NB4 (cell line): ENCODE results near the gene CCR7.
"Not testable (repeated sequence)": the region's sequence is repeated elsewhere in the genome, so short reads cannot be mapped to it uniquely, and the experiment has no call there.

ENCODE experiments used
- DNase-seq: peaks from one replicate; pipeline ENCODE4 v3.0.0; 2010; ENCODE audit warnings: low read depth
- H3K4me3 ChIP-seq: one replicate; pipeline ENCODE4 v1.5.1; 2011; ENCODE audit warnings: mild to moderate bottlenecking, low read depth, low read length, moderate library complexity
- MYC ChIP-seq: IDR thresholded peaks from 2 replicates; pipeline ENCODE4 v1.6.1; 2011; ENCODE audit warnings: low read depth, low read length
- POLR2A ChIP-seq: IDR thresholded peaks from 2 replicates; pipeline ENCODE4 v1.6.1; 2011; ENCODE audit warnings: mild to moderate bottlenecking; ENCODE audit not compliant: insufficient read length; ENCODE audit errors: extremely low read depth
- TF ChIP-seq, protein P1 (sequence below): IDR thresholded peaks from 2 replicates; pipeline ENCODE4 v1.6.1; 2011; ENCODE audit warnings: low read depth, low read length
- TF ChIP-seq, protein P2 (sequence below): IDR thresholded peaks from one replicate; pipeline ENCODE4 v1.5.1; 2012; ENCODE audit warnings: low read depth, low read length

Gene CCR7

DNA sequence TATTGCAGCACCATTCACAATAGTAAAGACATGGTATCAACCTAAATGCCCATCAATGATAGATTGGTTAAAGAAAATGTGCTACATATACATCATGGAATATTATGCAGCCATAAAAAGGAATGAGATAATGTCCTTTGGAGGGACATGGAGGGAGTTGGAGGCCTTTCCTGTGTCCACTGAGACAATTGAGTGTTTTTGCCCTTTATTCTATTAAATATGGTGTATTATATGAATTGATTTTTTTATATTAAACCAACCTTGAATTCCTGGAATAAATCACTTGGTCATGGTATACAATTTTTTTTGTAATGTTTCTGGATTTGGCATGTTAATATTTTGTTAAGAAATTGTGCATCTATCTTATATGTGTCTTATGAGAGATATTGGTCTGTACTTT is 9.0 kb upstream of the CCR7 start:
- no peak for DNase-seq
- H3K4me3 ChIP-seq: no peak overlapping the region
- TF ChIP-seq, protein P1, sequence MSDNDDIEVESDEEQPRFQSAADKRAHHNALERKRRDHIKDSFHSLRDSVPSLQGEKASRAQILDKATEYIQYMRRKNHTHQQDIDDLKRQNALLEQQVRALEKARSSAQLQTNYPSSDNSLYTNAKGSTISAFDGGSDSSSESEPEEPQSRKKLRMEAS: no peak
- TF ChIP-seq, protein P2, sequence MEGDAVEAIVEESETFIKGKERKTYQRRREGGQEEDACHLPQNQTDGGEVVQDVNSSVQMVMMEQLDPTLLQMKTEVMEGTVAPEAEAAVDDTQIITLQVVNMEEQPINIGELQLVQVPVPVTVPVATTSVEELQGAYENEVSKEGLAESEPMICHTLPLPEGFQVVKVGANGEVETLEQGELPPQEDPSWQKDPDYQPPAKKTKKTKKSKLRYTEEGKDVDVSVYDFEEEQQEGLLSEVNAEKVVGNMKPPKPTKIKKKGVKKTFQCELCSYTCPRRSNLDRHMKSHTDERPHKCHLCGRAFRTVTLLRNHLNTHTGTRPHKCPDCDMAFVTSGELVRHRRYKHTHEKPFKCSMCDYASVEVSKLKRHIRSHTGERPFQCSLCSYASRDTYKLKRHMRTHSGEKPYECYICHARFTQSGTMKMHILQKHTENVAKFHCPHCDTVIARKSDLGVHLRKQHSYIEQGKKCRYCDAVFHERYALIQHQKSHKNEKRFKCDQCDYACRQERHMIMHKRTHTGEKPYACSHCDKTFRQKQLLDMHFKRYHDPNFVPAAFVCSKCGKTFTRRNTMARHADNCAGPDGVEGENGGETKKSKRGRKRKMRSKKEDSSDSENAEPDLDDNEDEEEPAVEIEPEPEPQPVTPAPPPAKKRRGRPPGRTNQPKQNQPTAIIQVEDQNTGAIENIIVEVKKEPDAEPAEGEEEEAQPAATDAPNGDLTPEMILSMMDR: no peak
- TF ChIP-seq POLR2A (no peak), MYC (no peak)

DNA sequence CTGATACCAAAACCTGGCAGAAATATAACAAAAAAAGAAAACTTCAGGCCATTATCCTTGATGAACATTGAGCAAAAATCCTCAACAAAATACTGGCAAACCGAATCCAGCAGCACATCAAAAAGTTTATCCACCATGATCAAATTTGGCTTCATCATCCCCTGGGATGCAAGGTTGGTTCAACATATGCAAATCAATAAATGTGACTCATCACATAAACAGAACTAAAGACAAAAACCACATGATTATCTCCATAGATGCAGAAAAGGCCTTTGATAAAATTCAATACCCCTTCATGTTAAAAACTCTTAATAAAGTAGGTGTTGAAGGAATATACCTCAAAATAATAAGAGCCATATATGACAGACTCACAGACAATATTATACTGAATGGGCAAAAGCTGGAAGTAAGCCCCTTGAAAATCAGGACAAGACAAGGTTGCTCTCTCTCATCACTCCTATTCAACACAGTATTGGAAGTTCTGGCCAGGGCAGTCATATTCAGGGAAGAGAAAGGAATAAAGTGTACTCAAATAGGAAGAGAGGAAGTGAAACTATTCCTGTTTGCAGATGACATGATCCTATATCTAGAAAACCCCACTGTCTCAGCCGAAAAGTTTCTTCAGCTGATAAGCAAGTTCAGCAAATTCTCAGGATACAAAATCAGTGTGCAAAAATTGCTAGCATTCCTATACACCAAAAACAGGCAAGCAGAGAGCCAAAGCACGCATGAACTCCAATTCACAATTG is 7.1 kb upstream of the CCR7 start:
- H3K4me3 ChIP-seq, DNase-seq: not testable (repeated sequence)

DNA sequence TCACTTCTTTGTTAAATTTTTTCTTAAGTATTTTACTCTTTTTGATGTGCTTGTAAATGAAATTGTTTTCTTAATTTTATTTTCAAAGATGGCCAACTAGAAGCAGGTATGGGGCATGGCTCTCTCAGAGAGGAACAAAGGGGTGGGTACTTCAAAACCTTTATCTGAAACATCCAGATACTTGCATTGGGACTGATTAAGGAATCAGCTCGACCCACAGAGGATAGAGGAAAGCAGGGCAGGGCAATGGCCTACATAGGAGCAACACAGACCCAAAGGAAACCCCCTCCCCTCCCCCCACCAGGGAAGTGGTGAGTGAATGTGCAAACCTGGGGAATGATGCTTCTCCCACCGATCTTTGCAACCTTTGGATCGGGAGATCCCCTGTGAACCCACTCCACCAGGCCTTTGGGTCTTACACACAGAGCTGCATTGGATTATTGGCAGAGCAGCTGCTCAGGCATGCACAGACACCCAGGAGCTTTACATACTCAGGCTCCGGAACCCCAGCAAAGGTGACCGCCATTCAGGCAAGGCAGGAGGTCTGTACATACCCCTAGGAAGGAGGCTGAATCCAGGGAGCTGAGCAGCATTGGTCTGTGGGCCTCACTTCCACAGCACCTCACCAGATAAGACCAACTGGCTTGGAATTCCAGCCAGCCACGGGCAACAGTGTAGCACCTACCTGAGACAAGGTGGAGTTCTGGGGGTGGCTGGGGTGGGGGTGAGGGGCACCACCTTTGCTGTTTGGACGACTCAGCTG is 3.0 kb upstream of the CCR7 start:
- TF ChIP-seq MYC (no peak), POLR2A (no peak)
- TF ChIP-seq, protein P1: no peak
- TF ChIP-seq, protein P2: no peak
- H3K4me3 ChIP-seq: no peak overlapping the region
- no peak for DNase-seq

DNA sequence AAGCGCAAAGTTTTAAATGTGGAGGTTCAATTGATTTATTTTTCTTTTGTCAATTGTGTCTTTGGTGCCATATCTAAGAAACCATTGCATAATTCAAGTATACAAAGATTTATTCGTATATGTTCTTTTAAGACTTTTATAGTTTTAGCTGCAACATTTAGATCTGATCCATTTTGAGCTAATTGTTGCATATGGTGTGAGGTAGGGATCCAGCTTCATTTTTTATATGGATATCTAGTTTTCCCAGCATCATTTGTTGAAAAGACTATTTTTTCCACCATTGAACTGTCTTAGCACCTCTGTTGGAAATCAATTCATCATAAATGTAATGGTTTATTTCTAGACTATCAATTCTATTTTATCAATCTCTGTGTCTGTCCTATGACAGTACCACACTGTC is 2.1 kb upstream of the CCR7 start:
- TF ChIP-seq POLR2A (no peak), MYC (no peak)
- TF ChIP-seq, protein P2: no peak
- TF ChIP-seq, protein P1: no peak
- no peak for DNase-seq
- no peak overlapping the region for H3K4me3 ChIP-seq

DNA sequence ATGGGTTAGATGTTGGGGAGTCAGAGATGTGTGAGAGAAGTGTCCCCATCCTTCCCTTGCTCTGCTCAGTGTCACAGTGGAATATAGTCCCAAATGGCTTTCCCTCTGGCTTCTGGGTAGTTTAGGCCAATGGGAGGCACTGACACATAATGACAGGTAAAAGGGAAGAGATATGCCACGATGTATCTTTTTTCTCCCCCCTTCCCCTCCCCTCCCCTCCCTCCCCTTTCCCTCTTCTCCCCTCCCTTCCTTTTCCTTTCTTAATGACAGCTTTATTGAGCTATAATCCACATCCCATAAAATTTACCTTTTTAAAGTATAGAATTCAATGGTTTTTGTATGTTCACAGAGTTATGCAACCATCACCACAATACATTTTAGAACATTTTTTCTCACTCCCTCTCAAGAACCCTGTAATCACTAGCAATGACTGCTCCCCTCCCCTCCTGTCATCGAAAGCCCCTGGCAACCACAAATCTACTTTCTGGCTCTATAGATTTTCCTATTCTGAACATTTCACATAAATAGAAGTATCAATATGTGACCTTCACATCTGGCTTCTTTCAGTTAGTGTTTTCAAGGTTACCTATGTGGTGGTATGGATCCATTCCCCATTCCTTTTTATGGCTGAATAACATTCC is 617 bp upstream of the CCR7 start:
- TF ChIP-seq POLR2A: no peak
- TF ChIP-seq, protein P1: no peak
- no peak overlapping the region for H3K4me3 ChIP-seq
- no peak for DNase-seq

DNA sequence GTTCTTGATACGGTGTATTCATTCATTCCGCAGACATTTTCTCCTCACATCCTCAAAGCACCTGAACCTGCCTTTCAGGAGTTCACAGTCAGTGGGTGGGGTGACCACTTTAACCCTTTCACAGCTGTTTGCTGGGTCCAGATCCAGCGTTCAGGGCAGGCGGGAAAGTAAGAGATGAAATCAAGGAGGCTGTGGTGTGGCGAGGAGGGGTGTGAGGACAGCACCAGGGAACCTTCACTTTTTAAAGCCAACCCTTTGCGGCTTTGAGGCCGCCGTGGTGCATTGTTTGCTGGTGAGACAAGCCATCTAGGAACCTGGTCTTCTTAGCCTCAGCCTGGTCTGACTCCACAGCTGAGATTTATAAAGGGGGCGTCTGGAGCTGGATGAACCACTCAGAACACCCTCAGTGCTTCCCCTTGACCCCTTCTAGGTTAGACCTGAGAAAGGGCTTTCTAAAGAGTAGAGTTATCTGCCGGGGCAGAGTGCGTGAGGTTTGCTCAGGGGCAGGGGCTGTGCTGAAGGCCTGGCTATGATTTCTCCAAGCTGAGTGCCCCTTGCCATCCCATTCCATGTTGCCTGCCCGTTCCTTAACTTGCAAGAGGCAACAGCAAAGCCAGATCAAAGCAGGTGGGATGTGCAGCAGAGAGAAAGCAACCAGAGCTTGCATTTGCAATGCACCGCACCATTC is 933 bp downstream of the CCR7 start:
- H3K4me3 ChIP-seq: no peak overlapping the region
- DNase-seq: no peak
- TF ChIP-seq MYC: no peak
- no peak for TF ChIP-seq POLR2A
- TF ChIP-seq, protein P1: no peak
- TF ChIP-seq, protein P2: no peak
